Neural progenitor cell (in vitro differentiated cells): ENCODE results near the gene TMUB1.

ENCODE experiments used
- EZH2 ChIP-seq: fragments of 200-600 bp; sonication (generic); IDR thresholded peaks from 2 replicates; pipeline ENCODE4 v1.6.1; 2017; ENCODE audit warnings: antibody characterized with exemption, mild to moderate bottlenecking, moderate library complexity
- EZH2phosphoT487 ChIP-seq: fragments of 200-600 bp; sonication (generic); IDR thresholded peaks from 2 replicates; pipeline ENCODE4 v1.6.1; 2017; ENCODE audit warnings: antibody characterized with exemption
- TF ChIP-seq, protein P1 (sequence below): fragments of 200-600 bp; sonication (generic); IDR thresholded peaks from 2 replicates; pipeline ENCODE4 v1.5.1; 2017; ENCODE audit warnings: antibody characterized with exemption, mild to moderate bottlenecking

- TF ChIP-seq, protein P1, sequence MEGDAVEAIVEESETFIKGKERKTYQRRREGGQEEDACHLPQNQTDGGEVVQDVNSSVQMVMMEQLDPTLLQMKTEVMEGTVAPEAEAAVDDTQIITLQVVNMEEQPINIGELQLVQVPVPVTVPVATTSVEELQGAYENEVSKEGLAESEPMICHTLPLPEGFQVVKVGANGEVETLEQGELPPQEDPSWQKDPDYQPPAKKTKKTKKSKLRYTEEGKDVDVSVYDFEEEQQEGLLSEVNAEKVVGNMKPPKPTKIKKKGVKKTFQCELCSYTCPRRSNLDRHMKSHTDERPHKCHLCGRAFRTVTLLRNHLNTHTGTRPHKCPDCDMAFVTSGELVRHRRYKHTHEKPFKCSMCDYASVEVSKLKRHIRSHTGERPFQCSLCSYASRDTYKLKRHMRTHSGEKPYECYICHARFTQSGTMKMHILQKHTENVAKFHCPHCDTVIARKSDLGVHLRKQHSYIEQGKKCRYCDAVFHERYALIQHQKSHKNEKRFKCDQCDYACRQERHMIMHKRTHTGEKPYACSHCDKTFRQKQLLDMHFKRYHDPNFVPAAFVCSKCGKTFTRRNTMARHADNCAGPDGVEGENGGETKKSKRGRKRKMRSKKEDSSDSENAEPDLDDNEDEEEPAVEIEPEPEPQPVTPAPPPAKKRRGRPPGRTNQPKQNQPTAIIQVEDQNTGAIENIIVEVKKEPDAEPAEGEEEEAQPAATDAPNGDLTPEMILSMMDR = no peak
- no peak for TF ChIP-seq EZH2phosphoT487
- no peak for TF ChIP-seq EZH2
These were observed 26.1 kb upstream of the TMUB1 start for GRCh38 chr7:151109094-151110048.
